ENCODE results near the gene PDHB.
"Not testable (repeated sequence)": the region's sequence is repeated elsewhere in the genome, so short reads cannot be mapped to it uniquely, and the experiment has no call there.

PDHB gene

GRCh38 chr3:58433400-58434167, at the start of gene PDHB:
PDHB (minus strand) TSS chr3:58433832; CDS start chr3:58433809, 23 bp downstream.
- DNase-seq, result peak; percentile 94

- no peak for DNase-seq
Observed at GRCh38 chr3:58482917-58483636, 49.4 kb upstream of the PDHB start.

DNA sequence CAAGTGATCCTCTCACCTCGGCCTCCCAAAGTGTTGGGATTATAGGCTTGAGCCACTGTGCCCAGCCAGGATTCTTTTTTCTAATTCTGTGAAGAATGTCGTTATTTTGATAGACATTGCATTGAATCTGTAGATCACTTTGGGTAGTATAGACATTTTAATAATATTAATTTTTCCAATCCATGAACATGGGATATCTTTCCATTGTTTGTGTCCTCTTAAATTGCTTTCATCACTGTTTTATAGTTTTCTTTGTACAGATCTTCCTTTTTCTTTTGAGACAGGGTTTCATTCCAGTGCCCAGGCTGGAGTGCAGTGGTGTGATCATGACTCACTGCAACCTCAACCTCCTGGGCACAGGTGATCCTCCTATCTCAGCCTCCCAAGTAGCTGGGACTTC, 46.7 kb upstream of the PDHB start:
- DNase-seq, result no peak

GRCh38 chr3:58478781-58479180, 45.1 kb upstream of the PDHB start:
- no peak for DNase-seq

DNA sequence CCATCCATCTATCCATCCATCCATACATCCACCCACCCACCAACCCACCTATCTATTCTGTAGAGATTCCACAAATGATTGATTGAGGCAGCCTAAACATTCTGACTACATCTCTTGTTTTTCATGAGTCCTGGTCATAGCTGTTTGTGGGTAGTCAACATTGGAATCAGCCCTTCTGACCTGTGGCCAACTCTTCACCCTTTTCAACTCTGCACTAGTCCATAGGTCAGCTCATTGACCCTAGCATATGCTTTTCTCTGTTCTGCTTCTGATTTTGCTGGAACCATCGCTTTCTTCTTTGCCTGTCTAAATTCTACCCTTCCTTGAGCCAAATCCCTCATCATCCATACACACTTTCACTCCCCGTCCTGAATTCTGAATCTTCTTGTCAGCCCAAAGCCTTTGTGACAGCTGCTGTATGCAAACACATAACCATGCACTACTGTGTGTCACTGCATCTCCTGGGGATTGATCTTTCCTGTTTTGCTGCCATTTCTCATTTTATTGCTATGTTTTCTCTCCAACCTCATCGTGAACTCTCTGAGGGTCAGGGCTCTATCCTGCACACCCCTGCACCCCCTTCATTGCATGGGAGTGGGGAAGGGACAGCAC, 41.4 kb upstream of the PDHB start:
- no peak for DNase-seq

GRCh38 chr3:58474348-58474911, 40.8 kb upstream of the PDHB start:
- DNase-seq, result no peak

DNA sequence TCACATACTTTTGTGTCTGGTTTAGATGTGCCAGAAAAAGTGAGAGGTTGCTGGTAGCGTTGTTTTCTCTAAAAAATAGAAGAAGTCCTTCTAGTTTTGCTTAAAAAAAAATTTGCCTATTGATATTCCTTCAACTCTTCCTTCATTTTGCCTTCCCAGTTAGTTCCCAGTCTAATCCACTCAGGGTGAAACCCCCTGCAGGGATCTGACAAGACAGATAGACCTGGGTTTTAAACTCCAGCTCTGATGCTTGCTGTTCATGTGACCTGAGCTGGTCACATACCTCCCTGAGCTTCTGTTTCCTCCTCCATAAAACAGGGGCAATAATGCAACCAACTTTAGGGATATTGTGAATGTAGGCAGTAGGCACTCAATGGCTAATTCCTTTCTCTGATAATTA, 39.6 kb upstream of the PDHB start:
- no peak for DNase-seq

- DNase-seq, result peak; percentile 80
Observed at GRCh38 chr3:58471025-58471887, 37.6 kb upstream of the PDHB start.

DNA sequence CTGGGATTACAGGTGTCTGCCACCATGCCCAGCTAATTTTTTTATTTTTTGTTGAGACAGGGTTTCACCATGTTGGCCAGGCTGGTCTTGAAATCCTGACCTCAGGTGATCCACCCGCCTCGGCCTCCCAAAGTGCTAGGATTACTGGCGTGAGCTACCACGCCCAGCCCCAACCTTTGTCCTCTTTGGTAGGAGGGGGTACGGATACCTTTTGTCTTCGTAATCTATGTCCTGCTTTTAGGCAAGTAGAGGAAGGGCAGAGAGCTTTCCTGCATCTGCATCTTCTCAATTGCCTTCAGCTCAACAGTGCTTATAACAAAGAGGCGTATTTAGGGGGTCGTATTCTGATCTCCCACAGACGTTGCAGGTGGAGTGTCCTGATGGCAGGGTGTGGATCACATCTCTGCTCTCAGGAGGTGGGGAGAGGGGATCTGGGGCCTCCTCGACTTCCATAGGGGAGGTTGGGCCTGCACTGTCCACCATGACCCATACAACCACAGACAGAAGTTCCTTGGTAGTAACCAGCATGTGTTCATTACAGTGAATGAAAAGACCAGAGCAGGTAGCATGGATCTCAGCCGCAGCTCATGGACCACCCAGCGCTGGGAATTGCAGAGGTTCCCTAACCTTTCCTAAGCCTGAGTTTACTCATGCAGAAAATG, 36.9 kb upstream of the PDHB start:
- DNase-seq, result no peak

GRCh38 chr3:58469096-58469495, 35.5 kb upstream of the PDHB start:
- no peak for DNase-seq

- no peak for DNase-seq
Observed at GRCh38 chr3:58466899-58467563, 33.4 kb upstream of the PDHB start.

DNA sequence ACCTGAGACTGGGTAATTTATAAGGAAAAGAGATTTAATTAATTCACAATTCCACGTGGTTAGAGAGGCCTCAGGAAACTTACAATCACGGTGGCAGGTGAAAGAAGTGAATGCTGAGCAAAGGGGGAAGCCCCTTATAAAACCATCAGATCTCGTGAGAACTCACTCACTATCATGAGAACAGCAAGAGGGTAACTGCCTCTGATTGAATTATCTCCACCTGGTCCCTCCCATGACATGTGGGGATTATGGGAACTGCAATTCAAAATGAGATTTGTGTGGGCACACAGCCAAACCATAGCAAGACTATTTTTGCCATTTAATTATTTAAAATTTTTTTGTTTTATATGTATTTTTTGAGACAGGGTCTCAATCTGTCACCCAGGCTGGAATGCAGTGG, 31.2 kb upstream of the PDHB start:
- DNase-seq, result no peak

DNA sequence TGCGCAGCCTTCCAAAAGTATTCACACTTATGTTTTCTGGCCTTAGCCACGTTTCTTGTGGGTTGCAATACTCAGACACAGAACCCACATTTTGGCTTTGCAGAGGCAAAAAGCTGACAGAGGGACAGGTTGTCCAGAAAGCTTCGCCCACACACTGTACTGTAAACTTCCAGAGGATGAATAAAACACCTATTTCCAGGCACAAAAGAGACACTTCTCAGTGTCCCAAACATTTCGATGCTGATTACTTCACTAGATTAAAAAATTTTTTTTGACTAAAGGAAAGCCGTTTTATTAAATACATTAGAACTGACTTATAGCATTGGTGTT, 30.3 kb upstream of the PDHB start:
- DNase-seq, result no peak

- peak; percentile 85 for DNase-seq
Observed at GRCh38 chr3:58463181-58463941, 29.7 kb upstream of the PDHB start.

DNA sequence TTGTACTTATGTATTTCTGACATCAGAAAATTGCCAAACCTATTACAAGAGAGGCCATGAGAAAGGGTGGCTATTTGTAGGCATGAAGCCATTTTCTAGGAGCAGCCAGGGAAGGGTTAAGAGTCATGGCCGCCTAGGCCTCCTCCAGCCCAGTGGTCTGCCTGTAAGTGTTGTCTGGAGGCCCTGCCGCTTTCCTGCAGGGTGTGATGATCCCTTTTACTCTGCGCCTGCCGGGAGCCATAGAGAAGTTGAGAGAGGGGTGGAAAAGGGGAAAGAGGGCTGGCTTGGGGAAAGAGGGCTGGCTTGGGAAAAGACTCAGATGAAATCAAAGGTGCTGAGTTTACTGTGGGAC, 29.2 kb upstream of the PDHB start:
- DNase-seq, result no peak

- no peak for DNase-seq
Observed at GRCh38 chr3:58459160-58459559, 25.5 kb upstream of the PDHB start.

DNA sequence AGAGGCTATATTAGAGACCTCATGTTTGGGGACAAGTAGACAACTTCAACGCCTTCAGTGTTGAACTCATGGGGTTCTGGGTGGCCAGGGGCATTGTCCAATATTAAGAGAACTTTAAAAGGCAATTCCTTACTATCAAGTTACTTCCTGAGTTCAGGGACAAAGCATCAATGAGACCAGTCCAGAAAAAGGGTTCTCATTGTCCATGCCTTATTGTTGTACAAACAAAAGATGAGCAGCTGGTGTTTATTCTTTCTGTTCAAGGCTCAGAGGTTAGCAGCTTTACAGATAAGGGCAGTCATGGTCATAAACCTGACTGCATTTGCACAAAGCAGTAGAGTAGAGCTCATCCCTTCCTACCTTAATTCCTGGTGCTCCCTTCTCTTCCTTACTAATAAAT, 18.5 kb upstream of the PDHB start:
- no peak for DNase-seq

- no peak for DNase-seq
Observed at GRCh38 chr3:58441514-58442450, 8.2 kb upstream of the PDHB start.

DNA sequence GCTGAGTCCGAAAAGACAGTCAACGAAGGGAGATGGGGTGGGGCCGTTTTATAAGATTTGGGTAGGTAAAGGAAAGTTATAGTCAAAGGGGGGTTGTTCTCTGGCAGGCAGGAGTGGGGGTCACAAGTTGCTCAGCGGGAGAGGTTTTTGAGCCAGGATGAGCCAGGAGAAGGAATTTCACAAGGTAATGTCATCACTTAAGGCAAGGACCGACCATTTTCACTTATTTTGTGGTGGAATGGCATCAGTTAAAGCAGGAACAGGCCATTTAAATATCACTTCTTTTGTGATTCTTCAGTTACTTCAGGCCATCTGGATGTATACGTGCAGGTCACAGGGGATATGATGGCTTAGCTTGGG, 7.3 kb upstream of the PDHB start:
- DNase-seq, result not testable (repeated sequence)

DNA sequence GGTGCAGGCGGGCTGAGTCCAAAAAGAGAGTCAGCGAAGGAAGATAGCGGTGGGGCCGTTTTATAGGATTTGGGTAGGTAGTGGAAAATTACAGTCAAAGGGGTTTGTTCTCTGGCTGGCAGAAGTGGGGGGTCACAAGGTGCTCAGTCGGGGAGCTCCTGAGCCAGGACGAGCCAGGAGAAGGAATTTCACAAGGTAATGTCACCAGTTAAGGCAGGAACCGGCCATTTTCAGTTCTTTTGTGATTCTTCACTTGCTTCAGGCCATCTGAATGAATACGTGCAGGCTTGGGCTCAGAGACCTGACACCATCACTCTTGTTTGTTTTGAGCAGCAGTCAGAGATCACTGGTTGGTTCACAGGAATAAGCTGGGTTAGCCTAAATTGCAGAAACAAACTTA, 3.6 kb upstream of the PDHB start:
- not testable (repeated sequence) for DNase-seq
